Esophagus squamous epithelium (tissue), 4 donors: ENCODE data around the gene TMEM266.

ENCODE experiments used
- CTCF ChIP-seq, 6 experiments: fragments of 450-650 bp in 4 of 6; fragments of 200-600 bp in 2 of 6; sonication (generic) in 2 of 6; IDR thresholded peaks; one replicate each; pipeline ENCODE4 v1.5.1; 2016 to 2019; ENCODE audit warnings: antibody characterized with exemption in 6 of 6, mild to moderate bottlenecking in 4 of 6, moderate library complexity in 4 of 6
- POLR2A ChIP-seq, 4 donors: fragments of 450-650 bp; IDR thresholded peaks; one replicate each; pipeline ENCODE4 v1.6.1; 2017; ENCODE audit warnings: antibody characterized with exemption in 4 of 4, mild to moderate bottlenecking in 4 of 4, moderate library complexity in 3 of 4

- no peak for TF ChIP-seq POLR2A (IDR thresholded peaks at IDR 0.05)
- TF ChIP-seq CTCF (IDR thresholded peaks at IDR 0.05) = no peak
Measured at GRCh38 chr15:76070192-76070591, 10.4 kb downstream of the TMEM266 start.
